Thyroid gland (tissue), 4 donors: ENCODE data around the gene PHKG1.
A peak's percentile ranks its signal among the peaks of the same experiment; 100 is the strongest.

Source experiments
- POLR2A ChIP-seq, 2 donors: fragments of 450-650 bp; IDR thresholded peaks; one replicate each; pipeline ENCODE4 v1.6.1; 2017; ENCODE audit warnings: antibody characterized with exemption in 2 of 2, mild to moderate bottlenecking in 2 of 2, moderate library complexity in 1 of 2
- TF ChIP-seq, protein P1 (sequence below), 6 experiments: fragments of 200-600 bp in 3 of 6; fragments of 450-650 bp in 3 of 6; sonication (generic) in 3 of 6; IDR thresholded peaks; one replicate each; pipeline ENCODE4 v1.5.1; 2016 to 2019; ENCODE audit warnings: antibody characterized with exemption in 6 of 6, mild to moderate bottlenecking in 2 of 6, inconsistent platforms in 1 of 6, moderate library complexity in 1 of 6

DNA sequence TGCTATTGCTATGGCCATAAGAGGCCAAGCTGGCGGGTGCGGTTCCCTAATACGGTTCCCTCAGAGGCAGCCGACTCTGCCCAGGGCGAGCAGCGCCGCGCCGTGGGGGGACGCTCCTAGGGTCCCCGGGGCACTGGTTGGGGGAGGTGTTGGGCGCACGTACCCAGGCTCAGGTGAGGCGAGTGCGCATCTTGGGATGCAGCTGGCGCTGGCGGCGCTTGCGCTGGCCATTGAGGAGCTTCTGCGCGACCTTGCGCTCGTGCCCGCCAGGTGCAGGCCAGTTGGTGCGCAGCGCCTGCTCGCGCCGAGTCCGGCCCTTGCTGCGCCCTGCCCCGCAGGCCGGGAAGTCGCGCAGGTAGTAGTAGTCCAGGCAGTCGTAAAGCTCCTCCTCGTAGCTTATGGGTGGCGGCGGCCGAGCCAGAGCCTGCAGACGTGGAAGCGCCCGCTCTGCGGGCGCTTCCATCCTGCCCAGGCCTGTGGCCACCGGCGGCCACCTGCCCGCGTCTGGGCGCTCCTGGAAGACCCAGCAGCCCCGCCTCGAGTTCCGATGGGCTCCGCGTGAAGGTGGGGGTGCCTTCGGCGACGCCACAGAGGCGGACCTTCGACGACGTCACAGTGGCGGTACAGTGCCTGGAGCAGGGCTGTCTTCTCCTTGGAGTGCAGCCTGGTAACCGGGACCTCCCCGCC is 23.2 kb upstream of the PHKG1 start, which contains the start of gene NUPR2:
- TF ChIP-seq, protein P1, sequence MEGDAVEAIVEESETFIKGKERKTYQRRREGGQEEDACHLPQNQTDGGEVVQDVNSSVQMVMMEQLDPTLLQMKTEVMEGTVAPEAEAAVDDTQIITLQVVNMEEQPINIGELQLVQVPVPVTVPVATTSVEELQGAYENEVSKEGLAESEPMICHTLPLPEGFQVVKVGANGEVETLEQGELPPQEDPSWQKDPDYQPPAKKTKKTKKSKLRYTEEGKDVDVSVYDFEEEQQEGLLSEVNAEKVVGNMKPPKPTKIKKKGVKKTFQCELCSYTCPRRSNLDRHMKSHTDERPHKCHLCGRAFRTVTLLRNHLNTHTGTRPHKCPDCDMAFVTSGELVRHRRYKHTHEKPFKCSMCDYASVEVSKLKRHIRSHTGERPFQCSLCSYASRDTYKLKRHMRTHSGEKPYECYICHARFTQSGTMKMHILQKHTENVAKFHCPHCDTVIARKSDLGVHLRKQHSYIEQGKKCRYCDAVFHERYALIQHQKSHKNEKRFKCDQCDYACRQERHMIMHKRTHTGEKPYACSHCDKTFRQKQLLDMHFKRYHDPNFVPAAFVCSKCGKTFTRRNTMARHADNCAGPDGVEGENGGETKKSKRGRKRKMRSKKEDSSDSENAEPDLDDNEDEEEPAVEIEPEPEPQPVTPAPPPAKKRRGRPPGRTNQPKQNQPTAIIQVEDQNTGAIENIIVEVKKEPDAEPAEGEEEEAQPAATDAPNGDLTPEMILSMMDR (IDR thresholded peaks at IDR 0.05), result peak in 1 of 6 experiments; percentile 7
- peak in 1 of 2 donors; percentile 58 for TF ChIP-seq POLR2A (IDR thresholded peaks at IDR 0.05)
